ENCODE measurements around the gene CELSR1.

DNA sequence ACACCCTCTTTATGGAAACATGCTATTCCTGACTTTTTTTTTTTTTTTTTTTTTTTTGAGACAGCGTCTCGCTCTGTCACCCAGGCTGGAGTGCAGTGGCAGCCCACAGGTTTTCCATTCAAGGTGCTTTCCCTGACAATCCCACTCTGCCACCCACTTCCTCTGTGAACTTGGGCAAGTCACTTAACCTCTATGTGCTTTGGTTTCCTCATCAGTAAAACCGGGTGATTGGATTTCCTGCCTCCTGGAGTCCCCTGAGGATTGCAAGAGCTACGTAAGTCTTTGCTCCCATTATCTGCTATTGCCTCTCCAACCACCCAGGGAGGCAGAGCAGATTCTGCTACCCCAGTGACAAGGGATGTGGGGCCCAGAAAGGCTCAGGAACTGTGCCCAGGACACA, 54.1 kb downstream of the CELSR1 start:
- TF ChIP-seq POLR2A (IDR thresholded peaks at IDR 0.05): no peak
- TF ChIP-seq POLR2AphosphoS5 (IDR thresholded peaks at IDR 0.05; ENCODE audit: insufficient read depth in 1 of 2, low read depth in 1 of 2): no peak

All from vagina (tissue), 2 donors.